Measurements from ENCODE around the gene EPC2. TPM values are rescaled to one million over a fixed set of nuclear protein-coding genes. Genes with fewer than 3 reads are reported as not detected.

The EPC2 gene
- total RNA-seq, 1 experiment from 2014 or later, result 33.4 TPM

DNA sequence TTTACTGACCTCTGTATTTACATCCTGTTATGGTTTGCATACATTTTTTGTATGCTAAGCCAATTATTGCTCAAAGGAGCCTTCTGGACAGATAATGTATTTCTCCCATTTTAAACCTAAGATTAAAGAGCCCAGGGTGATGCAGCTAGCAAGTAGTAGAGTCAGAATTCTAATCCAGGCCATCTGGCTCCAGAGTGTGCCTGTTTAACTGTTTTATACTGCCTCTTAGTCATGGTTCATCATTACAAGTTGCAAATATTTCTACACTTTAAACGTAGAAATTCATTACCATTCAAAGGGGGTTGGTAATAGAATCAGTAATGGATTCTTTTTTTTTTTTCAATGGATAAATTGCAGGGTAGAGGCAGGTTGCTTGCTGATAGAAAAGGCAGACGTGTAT is 52.4 kb downstream of the EPC2 start:
- H3K27ac Mint-ChIP-seq (ENCODE audit: low read depth, unreplicated experiment), result no peak overlapping the region
- no peak for DNase-seq (ENCODE audit: unreplicated experiment)
- H3K36me3 Mint-ChIP-seq (ENCODE audit: insufficient read depth, unreplicated experiment), result peaks cover 17% of the 10 kb centered on the region
- BruUV-seq (replicated peaks), result no TSS peak
- ChIA-PET CTCF (no interaction called here), POLR2A (interaction anchor here (1.0 kb wide), 1 partner anchor 17 kb away, joined by 4 read pairs; no protein-coding TSS in a partner anchor)
- H3K9me3 Mint-ChIP-seq (ENCODE audit: unreplicated experiment), result peaks cover 11% of the 10 kb centered on the region
- no peaks in the 10 kb centered on the region for H3K4me1 Mint-ChIP-seq (ENCODE audit: insufficient read depth, unreplicated experiment)
- intact Hi-C loops (cut with micrococcal nuclease), result no loop called here
- TF ChIP-seq, protein P1, sequence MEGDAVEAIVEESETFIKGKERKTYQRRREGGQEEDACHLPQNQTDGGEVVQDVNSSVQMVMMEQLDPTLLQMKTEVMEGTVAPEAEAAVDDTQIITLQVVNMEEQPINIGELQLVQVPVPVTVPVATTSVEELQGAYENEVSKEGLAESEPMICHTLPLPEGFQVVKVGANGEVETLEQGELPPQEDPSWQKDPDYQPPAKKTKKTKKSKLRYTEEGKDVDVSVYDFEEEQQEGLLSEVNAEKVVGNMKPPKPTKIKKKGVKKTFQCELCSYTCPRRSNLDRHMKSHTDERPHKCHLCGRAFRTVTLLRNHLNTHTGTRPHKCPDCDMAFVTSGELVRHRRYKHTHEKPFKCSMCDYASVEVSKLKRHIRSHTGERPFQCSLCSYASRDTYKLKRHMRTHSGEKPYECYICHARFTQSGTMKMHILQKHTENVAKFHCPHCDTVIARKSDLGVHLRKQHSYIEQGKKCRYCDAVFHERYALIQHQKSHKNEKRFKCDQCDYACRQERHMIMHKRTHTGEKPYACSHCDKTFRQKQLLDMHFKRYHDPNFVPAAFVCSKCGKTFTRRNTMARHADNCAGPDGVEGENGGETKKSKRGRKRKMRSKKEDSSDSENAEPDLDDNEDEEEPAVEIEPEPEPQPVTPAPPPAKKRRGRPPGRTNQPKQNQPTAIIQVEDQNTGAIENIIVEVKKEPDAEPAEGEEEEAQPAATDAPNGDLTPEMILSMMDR (IDR thresholded peaks at IDR 0.05; ENCODE audit: unreplicated experiment), result no peak
- no peak overlapping the region for H3K4me3 Mint-ChIP-seq (ENCODE audit: unreplicated experiment)
- H3K27me3 Mint-ChIP-seq (ENCODE audit: insufficient read depth, unreplicated experiment), result no peaks in the 10 kb centered on the region

DNA sequence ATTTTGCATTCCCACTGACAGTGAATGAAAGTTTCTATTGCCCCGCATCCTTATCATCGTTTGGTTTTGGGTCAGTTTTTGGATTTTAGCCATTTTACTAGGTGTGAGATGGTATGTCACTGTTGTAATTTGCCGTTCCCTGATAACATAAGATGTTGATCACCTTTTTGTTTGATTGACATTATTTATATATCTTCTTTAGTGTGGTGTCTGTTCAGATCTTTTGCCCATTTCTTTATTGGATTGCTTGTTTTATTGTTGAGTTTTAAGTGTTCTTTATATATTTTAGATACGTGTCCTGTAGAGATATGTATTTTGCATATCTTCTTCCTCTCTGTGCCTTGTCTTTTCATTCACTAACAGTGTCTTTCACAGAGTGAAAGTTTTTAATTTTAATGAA is 55.3 kb downstream of the EPC2 start:
- Mint-ChIP-seq H3K27ac (ENCODE audit: low read depth, unreplicated experiment) (no peak overlapping the region), H3K4me1 (ENCODE audit: insufficient read depth, unreplicated experiment) (peaks cover 9% of the 10 kb centered on the region), H3K36me3 (ENCODE audit: insufficient read depth, unreplicated experiment) (peaks cover 7% of the 10 kb centered on the region), H3K9me3 (ENCODE audit: unreplicated experiment) (peaks cover 11% of the 10 kb centered on the region), H3K27me3 (ENCODE audit: insufficient read depth, unreplicated experiment) (no peaks in the 10 kb centered on the region), H3K4me3 (ENCODE audit: unreplicated experiment) (no peak overlapping the region)
- POLR2A ChIA-PET, result no interaction called here
- no TSS peak for BruUV-seq (replicated peaks)
- TF ChIP-seq, protein P1 (IDR thresholded peaks at IDR 0.05; ENCODE audit: unreplicated experiment), result no peak
- intact Hi-C loops (cut with micrococcal nuclease), result no loop called here
- no peak for DNase-seq (ENCODE audit: unreplicated experiment)
- CTCF ChIA-PET, result no interaction called here

DNA sequence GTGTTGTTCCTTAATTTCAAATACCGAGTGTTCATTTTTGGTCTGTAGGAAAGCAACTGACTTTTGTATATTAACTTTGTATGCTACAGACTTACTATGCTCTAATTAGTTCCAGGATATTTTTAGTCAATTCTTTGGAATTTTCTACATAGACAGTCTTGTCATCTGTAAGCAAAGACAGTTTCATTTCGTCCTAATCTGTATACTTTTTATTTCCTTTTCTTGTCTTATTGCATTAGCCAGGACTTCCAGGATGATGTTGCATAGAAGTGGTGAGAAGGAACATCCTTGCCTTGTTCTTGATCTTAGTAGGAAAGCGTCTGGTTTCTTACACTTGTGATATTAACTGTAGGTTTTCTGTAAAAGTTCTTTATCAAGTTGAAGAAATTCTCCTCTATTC is 56.5 kb downstream of the EPC2 start:
- intact Hi-C loops (cut with micrococcal nuclease), result no loop called here
- H3K4me1 Mint-ChIP-seq (ENCODE audit: insufficient read depth, unreplicated experiment), result peaks cover 9% of the 10 kb centered on the region
- peaks cover 11% of the 10 kb centered on the region for H3K9me3 Mint-ChIP-seq (ENCODE audit: unreplicated experiment)
- BruUV-seq (replicated peaks), result no TSS peak
- ChIA-PET POLR2A (no interaction called here), CTCF (no interaction called here)
- TF ChIP-seq, protein P1 (IDR thresholded peaks at IDR 0.05; ENCODE audit: unreplicated experiment), result no peak
- no peak for DNase-seq (ENCODE audit: unreplicated experiment)
- no peak overlapping the region for H3K27ac Mint-ChIP-seq (ENCODE audit: low read depth, unreplicated experiment)
- H3K4me3 Mint-ChIP-seq (ENCODE audit: unreplicated experiment), result no peak overlapping the region
- peaks cover 15% of the 10 kb centered on the region for H3K36me3 Mint-ChIP-seq (ENCODE audit: insufficient read depth, unreplicated experiment)
- H3K27me3 Mint-ChIP-seq (ENCODE audit: insufficient read depth, unreplicated experiment), result no peaks in the 10 kb centered on the region

DNA sequence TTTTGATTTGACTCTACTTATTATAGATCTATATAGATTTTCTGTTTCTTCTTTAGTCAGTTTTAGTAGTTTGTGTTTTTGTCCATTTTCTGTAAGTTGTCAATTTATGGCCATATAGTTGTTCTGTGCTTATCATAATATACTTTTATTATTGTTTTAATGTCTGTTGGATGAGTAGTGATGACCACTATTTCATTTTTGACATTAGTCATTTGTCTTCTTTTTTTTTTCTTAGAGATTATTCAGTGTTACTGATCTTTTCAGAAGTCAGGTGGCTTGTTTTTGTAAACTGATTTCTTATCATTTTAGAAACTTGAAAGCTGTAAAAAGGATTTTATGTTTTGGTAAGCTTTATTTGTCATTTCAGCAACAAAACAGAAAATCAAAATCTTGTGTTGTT is 57.3 kb downstream of the EPC2 start:
- H3K4me3 Mint-ChIP-seq (ENCODE audit: unreplicated experiment), result no peak overlapping the region
- no peak overlapping the region for H3K27ac Mint-ChIP-seq (ENCODE audit: low read depth, unreplicated experiment)
- intact Hi-C loops (cut with micrococcal nuclease), result no loop called here
- H3K27me3 Mint-ChIP-seq (ENCODE audit: insufficient read depth, unreplicated experiment), result no peaks in the 10 kb centered on the region
- peaks cover 16% of the 10 kb centered on the region for H3K36me3 Mint-ChIP-seq (ENCODE audit: insufficient read depth, unreplicated experiment)
- TF ChIP-seq, protein P1 (IDR thresholded peaks at IDR 0.05; ENCODE audit: unreplicated experiment), result no peak
- BruUV-seq (replicated peaks), result no TSS peak
- no peak for DNase-seq (ENCODE audit: unreplicated experiment)
- H3K4me1 Mint-ChIP-seq (ENCODE audit: insufficient read depth, unreplicated experiment), result peaks cover 9% of the 10 kb centered on the region
- ChIA-PET POLR2A (interaction anchor here (1.7 kb wide), 1 partner anchor 12 kb away, joined by 3 read pairs; no protein-coding TSS in a partner anchor), CTCF (interaction anchor here (0.6 to 1.0 kb wide), 2 partner anchors 11 to 31 kb away, joined by 3 read pairs; no protein-coding TSS in a partner anchor)
- peaks cover 11% of the 10 kb centered on the region for H3K9me3 Mint-ChIP-seq (ENCODE audit: unreplicated experiment)

Data from MCF 10A (cell line).